Limb (tissue), 2 donors: ENCODE data around the gene POC1A.
"Not testable (repeated sequence)": the region's sequence is repeated elsewhere in the genome, so short reads cannot be mapped to it uniquely, and the experiment has no call there.

Experiments
- DNase-seq, 2 donors: peaks; one replicate each; pipeline ENCODE4 v3.0.0-alpha.2; 2016; ENCODE audit errors: extremely low spot score in 2 of 2

The POC1A gene

GRCh38 chr3:52184690-52185089 is 30.5 kb upstream of the POC1A start:
- DNase-seq, result no peak

- DNase-seq, result no peak
Observed at GRCh38 chr3:52183786-52184445, 29.7 kb upstream of the POC1A start.

GRCh38 chr3:52182691-52183090 is 28.5 kb upstream of the POC1A start:
- DNase-seq, result no peak

- DNase-seq, result no peak
Observed at GRCh38 chr3:52182196-52182595, 28.0 kb upstream of the POC1A start.

- DNase-seq, result no peak
Observed at GRCh38 chr3:52181543-52181942, 27.3 kb upstream of the POC1A start.

GRCh38 chr3:52178537-52178936 is 24.3 kb upstream of the POC1A start:
- no peak for DNase-seq

GRCh38 chr3:52178126-52178525 is 23.9 kb upstream of the POC1A start:
- not testable (repeated sequence) for DNase-seq

- no peak for DNase-seq
Observed at GRCh38 chr3:52177701-52178042, 23.4 kb upstream of the POC1A start.

GRCh38 chr3:52176951-52177700 is 22.9 kb upstream of the POC1A start:
- DNase-seq, result no peak

GRCh38 chr3:52176180-52176752 is 22.0 kb upstream of the POC1A start:
- DNase-seq, result no peak

GRCh38 chr3:52175416-52176179 is 21.4 kb upstream of the POC1A start:
- DNase-seq, result no peak

- DNase-seq, result no peak
Observed at GRCh38 chr3:52174896-52175295, 20.7 kb upstream of the POC1A start.

GRCh38 chr3:52173101-52173500 is 18.9 kb upstream of the POC1A start:
- DNase-seq, result no peak

GRCh38 chr3:52172262-52172757 is 18.1 kb upstream of the POC1A start:
- DNase-seq, result no peak

GRCh38 chr3:52171514-52172261 is 17.5 kb upstream of the POC1A start:
- DNase-seq, result no peak

GRCh38 chr3:52170217-52170616 is 16.0 kb upstream of the POC1A start:
- not testable (repeated sequence) for DNase-seq

GRCh38 chr3:52167240-52167639 is 13.0 kb upstream of the POC1A start:
- DNase-seq, result no peak

- DNase-seq, result no peak
Observed at GRCh38 chr3:52162250-52162872, 8.1 kb upstream of the POC1A start.

GRCh38 chr3:52159503-52159902 is 5.3 kb upstream of the POC1A start:
- no peak for DNase-seq

GRCh38 chr3:52155912-52156311 is 1.7 kb upstream of the POC1A start:
- DNase-seq, result no peak
